Activated CD4-positive, alpha-beta memory T cell treated with anti-CD3 and anti-CD28 coated beads for 36 hours (primary cell): ENCODE results near the gene TBX15. TPM values are rescaled to one million over a fixed set of nuclear protein-coding genes. Genes with fewer than 3 reads are reported as not detected.

ENCODE experiments used
- CTCF ChIA-PET: fragments of 350-600 bp; sonication (Branson Sonifier 250); formaldehyde crosslinking; loops from one replicate; lab custom pipeline; 2021; ENCODE audit warnings: antibody characterized with exemption, inconsistent platforms; lab: Charles Lee
- POLR2A ChIA-PET: fragments of 350-600 bp; sonication (Branson Sonifier 250); formaldehyde crosslinking; loops from one replicate; lab custom pipeline; 2021; ENCODE audit warnings: antibody characterized with exemption; lab: Charles Lee
- DNase-seq: peaks from one replicate; pipeline ENCODE4 v3.0.0-alpha.2; 2020
- H3K27ac Mint-ChIP-seq: one replicate; pipeline ENCODE4 v1.8.0; 2021; ENCODE audit warnings: mixed read lengths
- H3K27me3 Mint-ChIP-seq: one replicate; pipeline ENCODE4 v1.8.0; 2021; ENCODE audit warnings: mixed read lengths
- H3K36me3 Mint-ChIP-seq: one replicate; pipeline ENCODE4 v1.8.0; 2021; ENCODE audit warnings: mixed read lengths
- H3K4me1 Mint-ChIP-seq: one replicate; pipeline ENCODE4 v1.8.0; 2021; ENCODE audit warnings: low read depth, mixed read lengths
- H3K4me3 Mint-ChIP-seq: one replicate; pipeline ENCODE4 v1.8.0; 2021; ENCODE audit warnings: mild to moderate bottlenecking, mixed read lengths
- H3K9me3 Mint-ChIP-seq: one replicate; pipeline ENCODE4 v1.8.0; 2021; ENCODE audit warnings: mixed read lengths
- intact Hi-C: fragments of 100-400 bp; cut with micrococcal nuclease; formaldehyde crosslinking; loops from one replicate; pipeline ENCODE4 v1.15.1; 2023
- total RNA-seq, 2 experiments: library from RNA; stranded (reverse); gene quantifications; one replicate each; pipeline ENCODE4 v1.2.3, GENCODE V29; 2021

Gene TBX15
- total RNA-seq, 2 experiments from 2014 or later = not detected

- POLR2A ChIA-PET = no interaction called here
These were observed 85.4 kb downstream of the TBX15 start for GRCh38 chr1:118902711-118903191.

GRCh38 chr1:118902299-118902698 is 85.8 kb downstream of the TBX15 start:
- no peak overlapping the region for H3K27ac Mint-ChIP-seq
- H3K4me1 Mint-ChIP-seq = no peaks in the 10 kb centered on the region
- ChIA-PET POLR2A (no interaction called here), CTCF (no interaction called here)
- H3K27me3 Mint-ChIP-seq = no peaks in the 10 kb centered on the region
- DNase-seq = no peak
- H3K4me3 Mint-ChIP-seq = no peak overlapping the region
- H3K9me3 Mint-ChIP-seq = peaks cover 2% of the 10 kb centered on the region
- no peaks in the 10 kb centered on the region for H3K36me3 Mint-ChIP-seq
- intact Hi-C loops = no loop called here

More at GRCh38 chr1:118902711-118903191, 85.4 kb downstream of the TBX15 start:
- Mint-ChIP-seq H3K4me3 (no peak overlapping the region), H3K27me3 (no peaks in the 10 kb centered on the region), H3K27ac (no peak overlapping the region), H3K36me3 (no peaks in the 10 kb centered on the region), H3K4me1 (no peaks in the 10 kb centered on the region), H3K9me3 (peaks cover 2% of the 10 kb centered on the region)
- CTCF ChIA-PET = no interaction called here
- DNase-seq = no peak
- intact Hi-C loops = no loop called here

GRCh38 chr1:118900643-118901440 is 87.3 kb downstream of the TBX15 start:
- Mint-ChIP-seq H3K9me3 (peaks cover 2% of the 10 kb centered on the region), H3K36me3 (no peaks in the 10 kb centered on the region), H3K27me3 (no peaks in the 10 kb centered on the region), H3K4me3 (no peak overlapping the region), H3K27ac (no peak overlapping the region), H3K4me1 (no peaks in the 10 kb centered on the region)
- CTCF ChIA-PET = no interaction called here
- no peak for DNase-seq
- POLR2A ChIA-PET = no interaction called here
- intact Hi-C loops = no loop called here

GRCh38 chr1:118899340-118899739 is 88.8 kb downstream of the TBX15 start:
- intact Hi-C loops = no loop called here
- Mint-ChIP-seq H3K27ac (no peak overlapping the region), H3K36me3 (no peaks in the 10 kb centered on the region), H3K9me3 (peaks cover 2% of the 10 kb centered on the region), H3K4me1 (no peaks in the 10 kb centered on the region), H3K27me3 (no peaks in the 10 kb centered on the region), H3K4me3 (no peak overlapping the region)
- CTCF ChIA-PET = no interaction called here
- no peak for DNase-seq
- POLR2A ChIA-PET = no interaction called here

GRCh38 chr1:118898712-118899111 is 89.4 kb downstream of the TBX15 start:
- ChIA-PET POLR2A (no interaction called here), CTCF (interaction anchor here (0.7 kb wide), 1 partner anchor 315 kb away, joined by 3 read pairs; no protein-coding TSS in a partner anchor)
- Mint-ChIP-seq H3K9me3 (peaks cover 2% of the 10 kb centered on the region), H3K4me1 (no peaks in the 10 kb centered on the region), H3K4me3 (no peak overlapping the region), H3K27ac (no peak overlapping the region), H3K27me3 (no peaks in the 10 kb centered on the region), H3K36me3 (no peaks in the 10 kb centered on the region)
- no peak for DNase-seq
- intact Hi-C loops = no loop called here

- Mint-ChIP-seq H3K9me3 (no peaks in the 10 kb centered on the region), H3K36me3 (no peaks in the 10 kb centered on the region), H3K4me1 (no peaks in the 10 kb centered on the region), H3K4me3 (no peak overlapping the region), H3K27me3 (no peaks in the 10 kb centered on the region), H3K27ac (no peak overlapping the region)
- no peak for DNase-seq
- intact Hi-C loops = no loop called here
- CTCF ChIA-PET = no interaction called here
- POLR2A ChIA-PET = no interaction called here
These were observed 91.7 kb downstream of the TBX15 start for GRCh38 chr1:118896416-118896815.

- no peaks in the 10 kb centered on the region for H3K27me3 Mint-ChIP-seq
- no peak overlapping the region for H3K4me3 Mint-ChIP-seq
- intact Hi-C loops = no loop called here
- no peaks in the 10 kb centered on the region for H3K36me3 Mint-ChIP-seq
- H3K27ac Mint-ChIP-seq = no peak overlapping the region
- H3K9me3 Mint-ChIP-seq = no peaks in the 10 kb centered on the region
- H3K4me1 Mint-ChIP-seq = no peaks in the 10 kb centered on the region
- ChIA-PET POLR2A (no interaction called here), CTCF (no interaction called here)
- no peak for DNase-seq
These were observed 93.3 kb downstream of the TBX15 start for GRCh38 chr1:118894836-118895235.

- intact Hi-C loops = no loop called here
- H3K27me3 Mint-ChIP-seq = no peaks in the 10 kb centered on the region
- no peak overlapping the region for H3K4me3 Mint-ChIP-seq
- no peak overlapping the region for H3K27ac Mint-ChIP-seq
- POLR2A ChIA-PET = no interaction called here
- no peaks in the 10 kb centered on the region for H3K4me1 Mint-ChIP-seq
- CTCF ChIA-PET = no interaction called here
- DNase-seq = no peak
- H3K36me3 Mint-ChIP-seq = no peaks in the 10 kb centered on the region
- H3K9me3 Mint-ChIP-seq = no peaks in the 10 kb centered on the region
These were observed 97.2 kb downstream of the TBX15 start for GRCh38 chr1:118890851-118891384.

GRCh38 chr1:118884946-118885345 is 103.2 kb downstream of the TBX15 start:
- Mint-ChIP-seq H3K27me3 (no peaks in the 10 kb centered on the region), H3K36me3 (no peaks in the 10 kb centered on the region), H3K27ac (no peak overlapping the region), H3K4me1 (no peaks in the 10 kb centered on the region), H3K4me3 (no peak overlapping the region), H3K9me3 (no peaks in the 10 kb centered on the region)
- ChIA-PET POLR2A (no interaction called here), CTCF (no interaction called here)
- DNase-seq = no peak
- intact Hi-C loops = no loop called here

- no peak overlapping the region for H3K27ac Mint-ChIP-seq
- ChIA-PET POLR2A (no interaction called here), CTCF (no interaction called here)
- H3K4me1 Mint-ChIP-seq = no peaks in the 10 kb centered on the region
- no peaks in the 10 kb centered on the region for H3K36me3 Mint-ChIP-seq
- DNase-seq = no peak
- intact Hi-C loops = no loop called here
- H3K27me3 Mint-ChIP-seq = no peaks in the 10 kb centered on the region
- H3K4me3 Mint-ChIP-seq = no peak overlapping the region
- no peaks in the 10 kb centered on the region for H3K9me3 Mint-ChIP-seq
These were observed 106.4 kb downstream of the TBX15 start for GRCh38 chr1:118881751-118882150.

GRCh38 chr1:118878661-118879060 is 109.5 kb downstream of the TBX15 start:
- Mint-ChIP-seq H3K4me1 (no peaks in the 10 kb centered on the region), H3K36me3 (no peaks in the 10 kb centered on the region), H3K9me3 (no peaks in the 10 kb centered on the region), H3K27ac (no peak overlapping the region), H3K27me3 (no peaks in the 10 kb centered on the region), H3K4me3 (no peak overlapping the region)
- POLR2A ChIA-PET = no interaction called here
- intact Hi-C loops = no loop called here
- DNase-seq = no peak
- CTCF ChIA-PET = no interaction called here

- no peaks in the 10 kb centered on the region for H3K27me3 Mint-ChIP-seq
- DNase-seq = no peak
- no peaks in the 10 kb centered on the region for H3K9me3 Mint-ChIP-seq
- no peaks in the 10 kb centered on the region for H3K4me1 Mint-ChIP-seq
- H3K4me3 Mint-ChIP-seq = no peak overlapping the region
- intact Hi-C loops = no loop called here
- no peaks in the 10 kb centered on the region for H3K36me3 Mint-ChIP-seq
- H3K27ac Mint-ChIP-seq = no peak overlapping the region
- CTCF ChIA-PET = no interaction called here
- POLR2A ChIA-PET = no interaction called here
These were observed 110.3 kb downstream of the TBX15 start for GRCh38 chr1:118877668-118878396.
